Liver (tissue), 3 donors: ENCODE results near the gene WNK2.

Experiments
- ATF3 ChIP-seq: IDR thresholded peaks from 2 replicates; pipeline ENCODE4 v1.6.1; 2016; ENCODE audit warnings: antibody characterized with exemption
- CTCF ChIP-seq: fragments of 150-350 bp; IDR thresholded peaks from 2 replicates; pipeline ENCODE4 v1.5.1; 2017; ENCODE audit warnings: improper control_type of control experiment, low read depth, low read length; ENCODE audit not compliant: missing input control
- EGR1 ChIP-seq, 2 donors: IDR thresholded peaks; 2 replicates each; pipeline ENCODE4 v1.6.1; 2016 to 2018; ENCODE audit warnings: antibody characterized with exemption in 2 of 2, low read depth in 2 of 2
- TF ChIP-seq, protein P1 (sequence below): IDR thresholded peaks from 2 replicates; pipeline ENCODE4 v1.6.1; 2016; ENCODE audit warnings: antibody characterized with exemption
- donor health status: healthy.
- donor health status: healthy.

GRCh38 chr9:93258818-93259489, 75.0 kb downstream of the WNK2 start:
- TF ChIP-seq CTCF (no peak), EGR1 (IDR thresholded peaks at IDR 0.05; ENCODE audit: low read depth in 2 of 2) (no peak), ATF3 (no peak)
- TF ChIP-seq, protein P1, sequence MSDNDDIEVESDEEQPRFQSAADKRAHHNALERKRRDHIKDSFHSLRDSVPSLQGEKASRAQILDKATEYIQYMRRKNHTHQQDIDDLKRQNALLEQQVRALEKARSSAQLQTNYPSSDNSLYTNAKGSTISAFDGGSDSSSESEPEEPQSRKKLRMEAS: no peak
